Activated CD8-positive, alpha-beta memory T cell treated with anti-CD3 and anti-CD28 coated beads, Interleukin-2, amount 50 U/mL, for 4 hours (primary cell): ENCODE results near the gene MYOCD.

Experiments
- DNase-seq: peaks from one replicate; pipeline ENCODE4 v3.0.0-alpha.2; 2020

MYOCD gene

DNA sequence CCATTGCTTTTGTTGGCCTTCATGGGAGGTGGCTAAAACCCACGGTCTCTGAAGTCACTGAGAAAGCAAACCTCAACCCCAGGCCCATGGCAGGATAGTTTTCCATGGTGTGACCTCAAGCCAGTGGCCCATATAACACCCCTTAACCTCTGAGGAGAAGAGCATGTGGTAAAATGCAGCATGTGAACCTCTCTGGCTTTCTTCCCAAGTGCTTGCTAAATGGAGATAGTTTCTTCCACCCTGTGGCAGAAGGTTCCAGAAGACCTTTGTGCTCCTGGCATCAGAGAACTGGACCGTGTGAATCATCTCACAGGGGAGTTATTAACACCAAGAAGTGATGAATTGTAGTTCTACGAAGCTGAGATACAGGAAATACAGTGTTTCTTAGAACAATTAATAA is 47.3 kb downstream of the MYOCD start:
- no peak for DNase-seq

DNA sequence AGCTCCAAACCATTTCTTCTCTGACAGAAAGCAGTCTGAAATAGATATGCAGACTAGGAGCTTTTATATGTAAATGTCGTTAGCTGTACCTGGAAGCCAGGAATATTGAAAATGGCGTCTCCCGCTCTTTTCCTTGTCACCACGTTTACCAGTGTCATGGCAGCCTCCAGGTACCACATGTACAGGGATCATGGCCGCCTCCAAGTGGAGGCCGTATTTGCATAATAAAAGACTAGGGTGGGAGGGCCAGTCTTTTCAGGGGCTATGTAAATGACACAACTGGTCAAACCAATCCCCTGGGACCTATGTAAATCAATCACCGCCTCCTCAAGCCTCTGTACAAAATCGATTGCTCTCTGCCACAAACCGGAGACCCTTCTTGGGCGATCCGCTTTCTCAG is 54.3 kb downstream of the MYOCD start:
- DNase-seq, result no peak

DNA sequence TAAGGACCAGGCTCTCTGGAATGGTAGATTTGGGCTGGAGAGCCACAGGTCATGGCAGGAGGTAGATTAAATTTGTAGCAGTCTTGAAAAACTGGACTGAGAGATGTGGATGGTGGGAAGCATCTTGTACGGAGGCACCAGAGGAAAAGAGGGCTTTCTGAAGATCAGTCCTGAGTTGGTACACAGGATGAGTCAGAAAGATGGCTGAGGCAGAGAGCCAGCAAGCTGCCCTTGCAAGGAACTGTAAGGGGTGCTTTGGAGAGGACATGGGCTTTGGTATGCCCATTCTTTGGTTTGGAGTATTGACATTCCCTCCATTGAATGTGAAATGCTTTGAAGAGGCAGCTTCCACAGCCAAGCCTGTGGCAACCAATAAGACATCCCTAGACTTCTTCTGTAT is 55.9 kb downstream of the MYOCD start:
- no peak for DNase-seq

DNA sequence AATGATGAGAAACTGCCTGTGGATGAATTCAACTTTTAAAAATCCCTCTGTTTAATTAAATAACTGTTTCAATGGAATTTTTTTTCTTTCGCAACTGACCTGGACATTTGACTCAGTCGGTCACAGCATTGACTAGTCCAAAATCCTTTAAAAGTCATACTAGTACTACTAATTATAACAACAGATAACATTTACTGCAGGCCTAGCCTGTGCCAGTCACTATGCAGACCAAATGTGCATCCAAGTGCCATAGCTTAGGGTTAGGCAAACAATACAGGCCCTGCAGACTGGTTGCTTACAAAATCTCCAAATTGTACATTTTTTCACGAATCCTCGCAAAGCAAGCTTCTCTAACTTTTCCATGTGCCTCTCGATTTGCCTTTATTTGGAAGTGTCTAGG is 56.6 kb downstream of the MYOCD start:
- DNase-seq, result no peak

DNA sequence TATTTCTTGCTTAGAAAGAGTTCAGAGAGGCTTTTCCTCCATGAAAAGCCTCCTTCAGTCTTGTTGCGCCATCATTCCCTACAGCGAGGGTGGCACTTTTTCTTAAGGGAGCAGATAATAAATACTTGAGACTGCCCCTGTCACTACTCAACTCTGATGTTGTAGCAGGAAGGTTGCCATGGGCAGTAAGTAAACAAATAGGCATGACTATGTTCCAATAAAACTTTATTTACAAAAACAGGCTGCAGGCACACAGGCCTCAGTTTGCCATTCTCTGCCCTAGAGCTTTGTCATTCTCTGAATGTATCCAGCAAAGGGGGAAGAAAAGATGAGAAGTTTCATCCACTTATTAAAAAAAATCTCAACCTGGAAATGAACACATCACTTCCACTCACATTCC is 60.4 kb downstream of the MYOCD start:
- no peak for DNase-seq

DNA sequence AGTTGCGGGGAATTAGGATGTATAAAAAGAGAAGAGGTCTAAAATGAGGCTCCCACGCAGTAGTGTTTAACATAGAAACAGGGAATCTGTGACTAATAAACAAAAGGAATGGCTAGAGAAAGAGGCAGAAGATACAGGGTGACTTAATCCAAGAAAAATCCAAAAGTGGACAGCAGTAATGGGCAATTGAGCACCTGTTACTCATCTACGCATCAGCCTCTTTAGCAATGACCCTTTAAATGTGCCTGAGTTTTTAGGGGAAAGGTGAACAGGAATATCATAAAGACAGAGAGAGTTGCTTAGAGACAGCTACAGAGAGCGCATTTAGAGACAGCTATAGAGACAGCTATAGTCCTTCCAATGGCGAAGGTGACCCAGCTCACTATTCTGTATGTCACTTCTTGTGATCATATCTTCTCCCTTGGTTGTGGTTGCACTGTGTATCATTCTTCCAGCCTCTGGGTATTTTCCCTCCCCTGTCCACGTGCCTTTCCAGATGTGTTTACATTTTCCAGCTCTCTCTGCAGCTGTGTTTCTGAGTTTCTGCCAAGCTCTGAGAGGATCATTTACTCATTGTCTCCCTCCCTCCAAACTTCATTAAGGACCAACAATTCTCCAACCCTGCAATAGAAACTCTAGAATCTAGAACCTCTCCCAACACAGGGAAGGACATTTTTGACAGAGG is 61.5 kb downstream of the MYOCD start:
- DNase-seq, result no peak

DNA sequence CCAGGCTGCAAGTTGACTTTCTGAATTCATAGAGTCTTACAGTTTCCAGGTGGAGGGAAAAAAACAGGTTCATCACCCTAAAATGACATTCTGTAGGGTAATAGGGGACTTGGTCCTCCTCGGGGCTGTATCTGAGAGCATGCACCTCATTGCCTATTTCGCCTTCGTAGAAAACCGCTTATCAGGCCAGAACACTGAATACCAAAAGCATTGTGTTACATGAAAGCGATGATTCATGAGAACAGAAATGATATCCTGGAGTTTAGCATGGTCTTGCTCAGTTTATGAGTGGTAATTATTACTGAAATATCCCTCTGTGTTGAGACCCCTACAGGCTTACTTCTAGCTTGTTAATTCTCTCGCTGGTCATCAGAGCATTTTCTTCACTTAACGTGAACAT is 62.2 kb downstream of the MYOCD start:
- no peak for DNase-seq

DNA sequence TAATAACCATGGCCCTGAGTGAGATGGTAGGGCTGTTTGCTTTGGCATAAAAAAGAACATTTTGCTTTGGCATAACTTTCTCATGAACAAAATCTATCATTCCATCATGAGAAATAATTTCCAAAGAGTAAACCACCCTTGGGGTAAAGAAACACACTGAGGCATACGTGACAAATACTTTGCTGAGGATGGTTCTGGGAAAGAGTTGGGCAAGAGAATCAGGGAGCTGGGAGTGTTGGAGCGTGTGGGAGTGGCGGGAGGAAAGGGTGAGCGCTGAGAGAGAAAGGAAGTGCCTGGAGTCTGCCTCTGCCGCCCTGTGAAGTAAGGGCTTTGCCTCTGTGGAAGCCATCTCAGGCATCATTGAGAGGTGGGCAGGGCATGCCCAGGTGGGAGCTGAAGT is 63.4 kb downstream of the MYOCD start:
- DNase-seq, result no peak

DNA sequence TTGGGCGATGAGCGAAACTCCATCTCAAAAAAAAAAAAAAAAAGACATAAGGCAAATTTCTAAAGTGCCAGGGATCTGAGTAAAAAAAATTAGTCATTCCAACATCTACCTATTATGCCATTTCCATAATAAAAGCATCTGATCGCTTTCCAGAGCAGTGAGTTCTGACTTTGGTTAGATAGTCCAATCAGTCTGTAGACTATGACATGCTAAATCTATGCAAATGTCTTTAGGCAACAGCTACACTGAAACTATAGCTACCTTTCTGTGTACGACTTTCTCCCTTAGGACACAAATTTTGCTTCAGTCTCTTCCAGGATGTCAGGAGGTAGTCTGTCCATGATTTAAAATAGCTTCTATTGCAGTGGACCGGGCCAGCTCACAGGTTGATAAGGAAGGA is 64.7 kb downstream of the MYOCD start:
- no peak for DNase-seq

DNA sequence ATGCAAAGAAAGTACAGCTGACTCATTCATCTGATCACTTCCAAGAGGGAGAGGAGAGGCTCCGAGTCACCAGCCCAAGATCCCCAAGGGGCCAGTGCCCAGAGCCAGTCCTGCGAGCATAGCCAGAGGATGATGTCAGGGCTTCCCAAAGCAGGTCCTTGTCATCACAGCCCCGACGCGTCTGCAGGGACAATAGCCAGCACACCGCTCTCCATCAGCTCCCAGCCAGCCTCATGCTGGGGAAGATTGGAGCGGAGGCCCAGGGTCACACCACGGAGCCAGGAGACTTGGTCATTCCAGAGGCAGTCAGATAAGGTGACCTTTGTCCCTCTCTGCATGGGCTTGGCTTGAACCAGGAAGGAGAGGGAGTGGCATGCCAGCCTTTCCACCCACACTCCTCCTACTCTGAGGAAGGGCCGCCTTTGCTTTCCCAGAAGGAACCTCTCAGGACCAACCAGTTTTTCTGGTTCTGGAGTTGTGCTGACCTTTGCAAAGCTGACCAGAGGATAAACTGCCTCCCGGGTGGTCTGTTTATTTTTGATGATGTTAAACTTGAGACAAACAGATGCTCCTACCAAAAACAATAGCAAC is 65.3 kb downstream of the MYOCD start:
- DNase-seq, result no peak

DNA sequence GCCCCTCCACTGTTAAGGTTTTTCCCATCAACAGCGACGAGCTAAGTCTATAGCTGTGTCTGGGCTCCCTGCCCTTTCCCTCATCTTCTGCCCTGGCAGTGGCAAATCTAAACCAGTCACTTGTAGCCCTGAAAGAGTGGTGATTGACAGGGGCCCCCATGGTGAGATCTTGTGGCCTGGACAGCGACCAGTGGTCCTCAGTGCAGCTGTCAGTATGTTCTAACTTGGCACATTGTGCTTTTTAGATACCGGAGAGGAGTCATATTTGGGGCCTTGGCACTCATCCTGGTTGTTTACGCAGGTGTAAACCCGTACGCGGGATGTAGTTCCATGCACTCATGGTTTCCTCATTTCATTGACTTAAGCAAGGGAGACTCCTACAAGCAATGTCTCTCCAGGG is 66.1 kb downstream of the MYOCD start:
- DNase-seq, result no peak

DNA sequence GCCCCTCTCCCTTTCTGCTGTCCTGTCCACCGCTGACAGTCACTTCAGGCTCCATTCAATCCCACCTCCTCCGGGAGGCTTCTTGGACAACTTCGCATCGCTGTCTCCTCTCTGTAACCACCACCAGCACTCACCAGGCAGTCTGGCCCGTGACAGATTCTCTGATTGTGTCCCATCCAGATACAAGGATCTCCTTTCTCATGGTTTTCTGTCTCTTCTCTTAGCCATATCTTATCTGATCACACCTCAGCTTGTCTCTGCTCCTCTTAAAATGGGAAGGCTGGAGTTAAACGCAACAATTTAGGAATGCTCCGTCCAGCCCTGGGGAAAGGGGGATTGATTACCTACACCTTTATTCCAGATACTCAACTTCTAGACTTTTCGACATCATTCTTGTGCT is 66.7 kb downstream of the MYOCD start:
- DNase-seq, result no peak

DNA sequence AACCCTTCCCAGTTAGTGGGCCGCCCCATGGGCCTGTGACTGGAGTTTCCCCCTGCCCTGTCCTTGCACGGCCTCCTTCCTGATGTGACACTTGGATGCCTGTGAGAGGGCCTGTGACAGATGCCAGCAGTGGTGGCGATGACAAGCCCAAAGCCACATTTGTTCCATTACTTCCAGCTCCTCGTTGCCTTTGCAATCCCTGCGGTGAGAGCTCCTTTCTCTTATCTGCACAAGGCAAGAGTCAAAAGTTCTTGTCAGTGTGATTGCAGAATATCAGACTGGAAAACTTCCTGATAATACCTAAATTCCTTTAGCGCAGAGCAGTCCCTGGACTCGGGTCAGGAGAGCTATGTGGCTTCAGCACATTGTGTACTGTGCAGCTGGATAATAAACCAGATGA is 69.2 kb downstream of the MYOCD start:
- no peak for DNase-seq

DNA sequence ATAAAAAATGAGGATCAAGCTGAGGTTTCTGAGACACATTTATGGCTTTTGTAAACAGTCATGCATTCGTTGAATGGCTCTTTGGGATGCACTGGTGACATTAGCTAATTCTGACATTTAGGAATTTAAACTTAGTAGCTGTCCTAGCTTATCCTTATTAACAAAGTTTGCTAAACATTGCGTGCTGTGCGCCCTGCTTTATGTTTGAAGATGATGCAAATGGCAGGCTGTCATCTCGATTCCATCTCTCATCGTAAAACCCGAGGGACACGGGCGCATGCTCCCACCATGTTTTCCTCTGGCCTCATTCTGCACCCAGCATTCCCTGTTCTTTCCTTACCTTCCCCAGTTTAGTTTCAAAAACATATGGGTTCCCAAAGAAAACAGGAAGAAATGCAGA is 69.8 kb downstream of the MYOCD start:
- DNase-seq, result no peak

DNA sequence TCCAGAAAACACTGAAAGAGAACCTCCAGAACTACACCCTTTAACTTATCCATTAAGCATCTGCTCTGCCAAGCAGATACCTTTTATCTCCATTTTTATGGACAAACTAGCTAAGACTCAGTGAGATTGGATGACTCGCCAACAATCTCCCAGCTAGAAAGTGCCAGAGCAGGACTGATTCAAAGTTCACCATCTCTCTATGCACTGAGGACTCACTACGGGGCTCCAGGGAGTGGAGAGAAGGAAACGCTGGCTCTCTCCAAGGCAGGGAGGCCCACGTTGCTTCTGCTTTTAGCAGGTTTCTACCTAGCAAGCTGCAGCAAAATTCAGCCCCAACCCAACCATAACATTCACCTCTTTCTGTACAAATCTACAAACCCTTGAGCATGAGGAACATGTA is 70.8 kb downstream of the MYOCD start:
- no peak for DNase-seq

DNA sequence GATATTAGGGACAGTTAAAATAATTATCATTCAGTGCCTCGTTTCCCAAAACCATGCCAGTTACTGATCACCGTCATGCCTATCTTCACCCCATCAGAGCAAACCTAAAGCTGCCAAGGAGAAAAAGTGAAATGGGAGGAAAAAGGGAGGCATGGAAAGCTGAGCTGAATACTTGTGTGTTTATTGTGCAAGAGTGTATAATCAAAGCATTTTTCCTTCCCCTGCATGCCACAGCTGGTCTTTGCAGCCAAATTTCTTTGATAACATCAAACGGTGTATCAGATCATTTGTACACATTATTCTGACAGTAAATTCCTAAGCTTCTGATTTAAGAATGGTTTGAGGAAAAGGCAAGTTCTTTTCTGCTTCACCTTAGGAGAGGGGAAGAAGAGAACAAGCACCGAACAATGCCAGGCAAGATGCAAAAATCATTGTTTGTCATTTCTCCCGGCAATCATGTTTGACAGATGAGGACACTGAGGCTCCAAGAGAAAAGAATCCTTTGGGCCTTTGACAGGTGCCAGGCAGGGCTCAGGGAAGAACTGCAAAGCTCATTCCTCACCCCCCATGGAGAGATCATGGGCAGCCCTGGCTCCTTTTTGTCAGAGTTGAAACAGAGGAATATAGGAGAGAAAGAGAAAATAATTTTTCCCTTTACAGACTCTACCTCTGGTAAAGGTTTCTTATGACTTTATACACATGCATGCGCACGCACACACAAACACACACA is 72.2 kb downstream of the MYOCD start:
- DNase-seq, result no peak

DNA sequence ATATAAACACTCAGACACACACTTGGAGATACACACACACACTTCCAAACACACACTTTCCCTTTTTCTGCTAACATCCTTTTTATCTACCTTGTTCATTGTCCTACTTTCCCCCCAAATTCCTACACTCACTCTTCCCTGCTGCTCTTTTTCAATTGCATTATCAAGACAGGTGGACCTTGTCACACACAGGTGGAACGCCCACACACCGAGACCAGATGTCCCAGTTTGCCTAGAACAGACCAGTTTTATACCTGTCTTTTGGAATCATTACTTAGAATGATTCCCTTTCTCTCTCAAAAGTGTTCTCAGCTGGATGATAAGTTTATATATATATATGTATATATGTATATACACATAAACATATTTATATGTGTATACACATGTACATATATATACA is 72.9 kb downstream of the MYOCD start:
- no peak for DNase-seq

DNA sequence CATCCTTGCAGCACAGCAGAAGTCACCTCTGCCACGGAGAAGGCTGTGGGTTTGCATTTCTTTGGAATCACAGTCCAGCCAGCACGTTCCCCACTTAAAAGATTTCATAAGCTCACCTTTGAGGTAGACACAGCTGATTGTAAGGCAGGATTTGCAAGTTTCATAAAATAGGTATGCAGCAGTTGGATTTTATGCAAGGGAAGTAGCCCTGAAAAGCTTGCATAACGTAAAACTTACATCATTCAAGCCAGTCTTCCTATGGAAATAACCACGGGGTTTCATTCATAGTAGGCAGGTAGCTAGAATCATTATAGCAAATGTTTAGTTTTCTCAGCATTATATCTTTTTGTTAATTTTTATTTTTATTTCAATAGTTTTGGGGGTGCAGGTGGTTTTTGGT is 73.8 kb downstream of the MYOCD start:
- no peak for DNase-seq

DNA sequence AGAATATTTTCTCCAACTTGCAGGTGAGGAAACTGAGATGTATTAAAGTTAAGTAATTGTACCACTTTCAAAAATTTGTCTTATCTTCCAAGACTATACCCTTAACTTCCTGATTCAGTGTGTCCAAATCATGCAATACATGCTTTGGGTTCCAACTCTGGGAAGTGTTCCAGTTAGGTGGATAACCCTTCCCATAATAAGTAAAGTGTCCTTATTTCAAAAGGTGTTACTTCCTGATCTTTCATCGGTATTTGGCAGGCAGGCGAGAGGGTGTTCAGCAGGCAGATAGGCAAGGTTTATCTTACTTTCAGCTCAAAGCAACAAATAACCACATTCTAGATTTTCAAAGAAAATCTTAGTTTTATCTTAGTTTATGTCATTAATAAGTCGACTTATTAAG is 77.4 kb downstream of the MYOCD start:
- no peak for DNase-seq

DNA sequence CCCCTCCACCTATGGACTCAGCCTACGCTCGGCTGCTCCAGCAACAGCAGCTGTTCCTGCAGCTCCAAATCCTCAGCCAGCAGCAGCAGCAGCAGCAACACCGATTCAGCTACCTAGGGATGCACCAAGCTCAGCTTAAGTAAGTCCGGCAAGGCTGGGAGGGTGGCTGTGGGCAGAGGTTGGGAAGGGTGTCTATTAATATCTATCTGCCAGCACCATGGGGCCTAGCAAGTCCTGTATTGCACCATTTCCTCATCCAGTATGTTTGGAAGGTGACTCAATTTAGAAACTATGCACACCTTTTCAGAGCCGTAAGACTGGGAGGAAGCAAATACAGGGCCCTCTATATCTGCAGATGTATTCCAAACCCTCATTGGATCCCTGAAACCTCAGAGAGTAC is 78.6 kb downstream of the MYOCD start:
- no peak for DNase-seq

DNA sequence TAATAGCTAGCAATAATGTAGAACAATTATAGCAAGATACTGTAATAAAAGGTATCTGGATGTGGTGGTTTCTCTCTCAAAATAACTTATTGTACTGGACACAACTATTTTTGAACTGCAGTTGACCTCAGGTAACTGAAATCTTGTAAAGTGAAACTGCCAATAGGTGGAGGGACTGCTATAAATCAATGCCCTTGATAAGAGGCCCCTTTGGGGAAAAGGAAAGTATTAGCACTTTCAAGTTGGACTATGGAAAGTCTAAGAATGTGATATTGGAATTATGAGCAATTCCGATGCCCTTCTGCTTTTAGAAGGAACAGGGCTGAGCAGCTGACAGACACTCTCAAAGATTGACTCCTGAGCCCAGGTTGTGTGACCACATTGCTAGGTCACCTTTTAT is 79.1 kb downstream of the MYOCD start:
- no peak for DNase-seq

DNA sequence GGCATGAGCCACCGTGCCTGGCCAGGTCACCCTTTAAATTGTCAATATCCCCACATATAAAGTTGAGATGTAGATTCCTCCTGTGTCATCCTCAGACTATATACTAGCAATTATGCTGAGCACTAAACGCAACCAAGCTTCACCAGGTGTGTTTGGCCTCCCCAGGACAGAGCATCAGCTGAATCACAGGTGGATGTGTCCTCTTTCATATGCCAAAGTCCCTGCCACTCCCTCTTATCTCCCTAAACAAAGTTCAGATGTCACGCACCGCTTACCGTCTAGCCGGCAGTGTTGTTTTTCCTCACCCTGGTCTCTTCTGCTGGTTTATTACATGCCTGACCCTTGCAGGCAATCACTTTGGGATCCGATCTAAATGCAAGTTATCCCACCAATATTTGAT is 79.8 kb downstream of the MYOCD start:
- DNase-seq, result no peak

DNA sequence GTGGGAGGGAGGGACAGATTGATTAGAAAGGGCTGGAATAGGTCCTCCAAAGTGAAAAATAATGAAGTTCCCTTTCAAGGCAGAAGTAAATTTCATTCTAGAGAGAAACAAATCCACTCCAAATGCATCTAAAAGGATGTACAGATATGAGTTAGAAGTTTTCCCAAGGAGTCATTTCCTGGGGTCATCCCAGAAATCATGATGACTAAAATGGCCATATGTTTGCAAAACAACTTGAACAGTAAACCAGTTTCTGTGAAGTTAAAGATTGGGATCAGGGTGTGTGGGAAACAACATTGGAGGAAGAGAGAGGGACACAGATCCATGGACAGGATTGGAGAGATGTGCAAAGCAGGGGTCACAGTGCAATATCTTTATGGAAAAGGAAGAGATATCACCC is 91.1 kb downstream of the MYOCD start:
- DNase-seq, result no peak

DNA sequence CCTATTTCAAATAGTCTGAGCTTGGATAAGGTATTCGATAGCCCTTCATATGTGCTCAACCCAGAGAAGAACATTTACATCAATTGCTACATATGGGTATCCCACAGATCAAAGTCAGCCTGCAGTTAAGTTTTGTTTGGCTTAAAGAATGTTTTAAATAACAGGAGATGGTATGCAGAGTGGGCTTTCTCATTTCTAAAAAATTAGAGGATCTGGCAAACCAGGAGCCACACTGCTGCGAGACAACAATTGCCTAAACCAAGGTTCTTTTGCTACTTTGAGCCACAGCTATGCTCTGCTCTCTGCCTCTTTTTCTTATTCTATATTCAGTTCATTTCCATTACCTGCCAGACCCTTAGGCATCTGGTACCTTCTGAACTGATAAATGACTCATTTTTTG is 93.4 kb downstream of the MYOCD start:
- no peak for DNase-seq

DNA sequence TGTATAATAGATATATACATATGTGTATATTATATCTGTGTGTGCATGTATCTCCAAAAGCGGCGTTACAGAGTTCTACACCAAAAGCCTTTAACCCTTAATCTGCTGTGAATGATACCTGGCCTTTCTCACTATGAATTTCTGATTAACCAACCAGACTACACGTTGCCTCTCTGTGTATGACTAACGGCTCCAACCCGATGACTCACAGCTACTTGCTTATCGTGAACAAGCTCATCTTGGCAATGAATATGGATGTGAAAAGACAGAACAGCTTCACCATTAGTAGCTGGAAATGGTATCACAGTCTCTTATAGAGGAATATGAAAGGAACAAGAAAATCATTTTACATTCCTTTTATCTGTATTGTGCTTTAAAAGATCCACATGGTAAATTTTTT is 99.9 kb downstream of the MYOCD start:
- DNase-seq, result no peak
